IMR-90 (cell line): ENCODE measurements around the gene TBX3.

Experiments used
- CEBPB ChIP-seq: IDR thresholded peaks from 2 replicates; pipeline ENCODE4 v1.6.1; 2012; ENCODE audit warnings: low read depth, low read length, improper control_type of control experiment
- CHD1 ChIP-seq: IDR thresholded peaks from 2 replicates; pipeline ENCODE4 v1.6.1; 2012; ENCODE audit warnings: low read depth, low read length, improper control_type of control experiment
- CTCF ChIP-seq: conservative IDR thresholded peaks from 2 replicates; pipeline ENCODE4 v1.5.1; 2012; ENCODE audit warnings: mild to moderate bottlenecking, low read depth, low read length, improper control_type of control experiment
- MAFK ChIP-seq: IDR thresholded peaks from 2 replicates; pipeline ENCODE4 v1.6.1; 2012; ENCODE audit warnings: low read depth, low read length, improper control_type of control experiment
- POLR2A ChIP-seq: IDR thresholded peaks from 2 replicates; pipeline ENCODE4 v1.6.1; 2012; ENCODE audit warnings: mild to moderate bottlenecking, low read depth, low read length
- RFX5 ChIP-seq: IDR thresholded peaks from 2 replicates; pipeline ENCODE4 v1.8.0; 2012; ENCODE audit warnings: low read depth, mild to moderate bottlenecking, low read length, moderate library complexity
- USF2 ChIP-seq: fragments of 150-350 bp; IDR thresholded peaks from 2 replicates; pipeline ENCODE4 v1.6.1; 2017; ENCODE audit warnings: mild to moderate bottlenecking, antibody characterized with exemption, low read length, low read depth
- TF ChIP-seq, protein P1 (sequence below): fragments of 150-350 bp; IDR thresholded peaks from 2 replicates; pipeline ENCODE4 v1.6.1; 2016; ENCODE audit warnings: low read depth, mild to moderate bottlenecking, low read length, moderate library complexity, borderline replicate concordance

DNA sequence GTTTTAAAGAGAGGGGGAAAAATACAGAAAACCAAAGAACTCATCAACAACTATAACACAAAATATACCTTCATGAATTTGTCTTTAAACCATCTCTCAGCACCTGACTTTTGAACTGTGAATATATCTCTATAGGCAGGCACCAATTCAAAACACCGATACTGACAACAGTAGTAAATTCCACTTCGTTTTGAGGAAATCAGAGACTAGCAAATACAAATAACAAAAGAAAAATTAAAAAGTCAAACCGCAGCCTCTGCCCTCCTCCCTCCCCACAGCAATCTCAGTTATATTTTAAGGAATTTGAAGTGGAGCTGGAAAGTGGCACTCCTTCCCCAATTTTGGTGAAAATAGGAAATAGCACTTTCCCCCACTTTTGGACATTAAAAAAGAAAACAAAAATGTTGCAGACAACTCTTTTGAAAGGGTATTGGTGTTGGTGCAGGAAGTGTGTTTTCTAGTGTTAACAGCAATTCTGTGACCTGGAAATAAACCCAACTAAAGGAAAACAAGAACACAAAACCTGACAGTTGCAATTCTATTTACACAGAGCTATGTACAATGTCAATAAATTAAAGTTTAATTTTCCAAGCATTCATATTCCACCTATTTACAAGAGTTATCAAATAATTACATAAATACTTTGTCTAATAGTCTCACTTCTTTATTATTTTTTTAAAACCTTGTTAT, 13.5 kb downstream of the TBX3 start:
- TF ChIP-seq CTCF, result no peak
- TF ChIP-seq CHD1, result no peak
- no peak for TF ChIP-seq POLR2A
- no peak for TF ChIP-seq RFX5
- TF ChIP-seq, protein P1, sequence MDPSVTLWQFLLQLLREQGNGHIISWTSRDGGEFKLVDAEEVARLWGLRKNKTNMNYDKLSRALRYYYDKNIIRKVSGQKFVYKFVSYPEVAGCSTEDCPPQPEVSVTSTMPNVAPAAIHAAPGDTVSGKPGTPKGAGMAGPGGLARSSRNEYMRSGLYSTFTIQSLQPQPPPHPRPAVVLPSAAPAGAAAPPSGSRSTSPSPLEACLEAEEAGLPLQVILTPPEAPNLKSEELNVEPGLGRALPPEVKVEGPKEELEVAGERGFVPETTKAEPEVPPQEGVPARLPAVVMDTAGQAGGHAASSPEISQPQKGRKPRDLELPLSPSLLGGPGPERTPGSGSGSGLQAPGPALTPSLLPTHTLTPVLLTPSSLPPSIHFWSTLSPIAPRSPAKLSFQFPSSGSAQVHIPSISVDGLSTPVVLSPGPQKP, result no peak
- no peak for TF ChIP-seq USF2
- TF ChIP-seq MAFK, result no peak
- TF ChIP-seq CEBPB, result no peak
